ENCODE measurements around the gene PLAAT2.

- no peak for TF ChIP-seq CTCF (IDR thresholded peaks at IDR 0.05)
- TF ChIP-seq POLR2A (IDR thresholded peaks at IDR 0.05) = peak in 1 of 4 donors; percentile 23
- peak in 3 of 4 donors; percentile 75 to 97 (median 94) for TF ChIP-seq EP300 (IDR thresholded peaks at IDR 0.05)
- peak; percentile 30 to 84 for TF ChIP-seq POLR2AphosphoS5 (IDR thresholded peaks at IDR 0.05)
These were observed 2.5 kb downstream of the PLAAT2 start for GRCh38 chr11:63560506-63561180.

Data from upper lobe of left lung (tissue), 4 donors.